IPS DF 19.7 (cell line): ENCODE data around the gene CYB561A3.
"Not testable (repeated sequence)": the region's sequence is repeated elsewhere in the genome, so short reads cannot be mapped to it uniquely, and the experiment has no call there.

Experiments
- DNase-seq: peaks from one replicate; pipeline ENCODE4 v3.0.0-alpha.2; 2013; ENCODE audit warnings: low read depth, low spot score

CYB561A3 gene, protein sequence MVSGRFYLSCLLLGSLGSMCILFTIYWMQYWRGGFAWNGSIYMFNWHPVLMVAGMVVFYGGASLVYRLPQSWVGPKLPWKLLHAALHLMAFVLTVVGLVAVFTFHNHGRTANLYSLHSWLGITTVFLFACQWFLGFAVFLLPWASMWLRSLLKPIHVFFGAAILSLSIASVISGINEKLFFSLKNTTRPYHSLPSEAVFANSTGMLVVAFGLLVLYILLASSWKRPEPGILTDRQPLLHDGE

GRCh38 chr11:61361741-61362541 is at the start of gene CYB561A3, which contains the start of gene TMEM138:
Gene CYB561A3 (minus strand): TSS chr11:61361882. CDS start chr11:61356713, 5,169 bp downstream.
Gene TMEM138 (plus strand): TSS chr11:61362374. CDS start chr11:61364391, 2,017 bp downstream.
- DNase-seq, result peak; percentile 67

DNA sequence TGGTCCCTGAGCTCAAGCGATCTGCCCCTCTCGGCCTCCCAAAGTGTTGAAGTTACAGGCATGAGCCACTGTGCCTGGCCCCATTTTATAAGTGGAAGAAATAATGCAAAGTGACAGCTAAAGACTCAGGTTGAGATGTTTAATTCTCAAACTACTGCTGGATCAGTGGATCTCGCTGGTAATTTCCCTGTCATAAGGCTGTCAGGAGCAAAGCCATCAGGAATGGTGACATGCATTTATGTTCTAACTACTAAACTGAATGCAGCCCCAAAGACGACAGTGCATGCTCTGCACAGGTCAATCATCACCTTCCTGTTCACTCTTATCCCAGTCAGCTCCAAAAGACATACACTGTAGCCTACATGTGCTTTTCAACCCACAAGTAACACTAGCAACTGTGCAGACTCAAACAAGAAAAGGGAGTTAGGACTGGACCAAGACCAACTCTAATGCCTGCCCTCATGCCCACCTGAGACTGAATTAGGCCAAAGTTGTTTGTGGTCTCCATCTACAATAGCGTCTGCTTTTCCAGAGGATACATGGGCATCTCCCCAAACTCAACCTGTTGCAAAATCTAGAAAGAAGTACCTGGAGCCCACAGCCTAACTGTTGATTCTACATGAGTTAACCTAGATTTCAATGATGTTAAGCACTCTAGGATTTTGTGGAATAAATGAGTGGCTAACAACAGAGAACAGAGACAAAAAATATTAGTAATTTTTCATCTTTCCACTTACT is 45.5 kb upstream of the CYB561A3 start:
- no peak for DNase-seq

DNA sequence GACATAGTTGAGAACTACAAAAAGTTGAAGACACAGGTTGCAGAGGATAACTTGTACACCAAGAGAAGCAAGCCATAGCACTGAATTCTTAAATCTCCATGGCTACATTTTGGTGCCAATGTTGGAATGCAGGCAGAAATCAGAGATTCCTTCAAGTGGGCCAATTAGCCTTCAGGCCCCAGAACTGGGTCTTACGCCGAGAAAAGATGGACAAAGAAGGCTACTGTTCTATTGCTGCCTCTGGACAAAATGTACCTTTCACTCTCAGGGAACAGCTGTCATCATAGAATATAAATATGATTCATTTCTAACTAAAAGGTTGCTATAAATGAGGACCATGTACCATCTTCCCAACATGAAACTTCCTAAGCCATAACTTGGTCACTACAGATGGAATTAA is 44.4 kb upstream of the CYB561A3 start:
- no peak for DNase-seq

DNA sequence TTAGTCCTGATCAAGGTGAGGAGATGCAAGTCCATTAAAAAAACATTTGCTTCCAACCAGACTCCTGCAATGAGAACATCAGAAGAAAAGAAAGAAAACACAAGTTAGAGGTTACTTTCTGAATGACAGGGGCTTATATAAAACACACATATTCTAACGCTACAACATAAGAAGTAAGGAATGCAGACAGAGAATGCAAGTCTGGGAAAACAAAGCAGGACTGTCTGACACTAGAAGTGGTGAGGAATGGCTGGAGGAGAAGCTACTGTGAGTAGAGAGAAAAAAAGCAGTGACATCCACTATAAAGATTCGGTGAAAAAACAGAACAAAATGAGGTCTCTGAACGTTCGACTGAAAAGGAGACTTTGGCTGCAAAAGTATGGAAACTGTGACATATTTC is 43.0 kb upstream of the CYB561A3 start:
- no peak for DNase-seq

- no peak for DNase-seq
These were observed 42.4 kb upstream of the CYB561A3 start for GRCh38 chr11:61404103-61404502.

- no peak for DNase-seq
These were observed 42.0 kb upstream of the CYB561A3 start for GRCh38 chr11:61403658-61404057.

GRCh38 chr11:61401573-61401972 is 39.9 kb upstream of the CYB561A3 start:
- no peak for DNase-seq

DNA sequence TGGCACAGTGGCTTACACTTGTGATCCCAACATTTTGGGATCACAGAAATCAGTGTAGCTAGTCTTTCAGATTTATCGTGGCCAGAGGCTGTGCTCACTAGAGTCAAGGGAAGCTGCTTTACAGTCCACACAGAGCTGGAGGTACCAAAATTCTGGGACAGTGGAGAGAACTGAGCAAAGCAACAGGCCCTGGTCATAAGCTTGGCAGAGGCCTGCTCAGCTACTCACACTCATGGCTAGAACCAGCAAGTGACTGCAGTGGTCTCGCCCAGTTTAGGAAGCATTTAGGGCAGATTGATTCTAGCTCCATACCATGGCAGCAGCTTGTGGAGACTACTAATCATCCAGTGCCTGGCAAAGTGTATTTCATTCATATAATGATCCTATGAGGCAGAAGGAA is 39.5 kb upstream of the CYB561A3 start:
- DNase-seq, result no peak

DNA sequence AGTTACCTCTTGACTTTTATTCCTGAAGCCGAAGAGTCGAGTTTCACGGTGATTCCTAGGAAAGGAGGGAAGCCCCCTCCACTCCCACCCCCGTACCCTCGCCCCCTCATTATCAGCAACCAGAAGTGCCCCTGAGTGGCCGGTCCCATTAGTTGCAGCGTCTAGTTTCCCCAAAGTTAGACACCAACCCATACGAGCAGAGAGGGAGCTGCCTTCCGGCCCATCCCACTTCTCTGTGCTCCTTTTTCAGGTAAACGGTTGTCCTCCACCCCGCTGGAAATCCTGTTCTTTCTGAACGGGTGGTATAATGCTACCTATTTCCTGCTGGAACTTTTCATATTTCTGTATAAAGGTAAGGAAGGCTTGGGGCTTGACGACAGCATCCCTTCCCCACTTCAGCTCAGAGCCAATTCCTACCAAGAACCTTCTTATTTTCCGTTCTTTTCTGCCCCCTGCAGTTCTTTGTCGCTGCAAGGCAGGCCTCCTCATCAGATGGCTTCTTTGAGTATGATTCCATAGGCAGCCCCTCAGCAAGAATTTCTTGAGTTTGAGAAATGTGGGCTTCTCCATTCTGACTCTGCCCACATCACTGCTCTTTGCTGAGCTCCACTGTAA is 31.4 kb upstream of the CYB561A3 start:
- DNase-seq, result no peak

DNA sequence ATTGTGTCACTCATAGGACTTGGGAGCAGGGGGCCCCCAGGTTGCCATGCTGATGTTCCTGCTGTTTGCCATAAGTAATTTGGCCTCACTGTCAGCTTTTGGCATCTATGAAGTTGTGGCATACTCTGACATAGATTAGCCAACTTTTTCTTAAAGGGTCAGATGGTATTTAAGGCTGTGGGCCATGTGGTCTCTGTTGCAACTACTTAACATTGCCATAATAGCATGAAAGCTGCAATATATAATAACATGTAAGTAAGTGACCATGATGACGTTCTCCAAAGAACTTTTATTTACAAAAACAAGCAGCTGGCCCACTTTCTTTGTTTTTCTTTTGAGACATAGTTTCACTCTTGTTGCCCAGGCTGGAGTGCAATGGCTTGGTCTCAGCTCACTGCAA is 28.5 kb upstream of the CYB561A3 start:
- no peak for DNase-seq

- no peak for DNase-seq
These were observed 22.9 kb upstream of the CYB561A3 start for GRCh38 chr11:61384271-61385242.

- DNase-seq, result not testable (repeated sequence)
These were observed 22.2 kb upstream of the CYB561A3 start for GRCh38 chr11:61383859-61384258.

DNA sequence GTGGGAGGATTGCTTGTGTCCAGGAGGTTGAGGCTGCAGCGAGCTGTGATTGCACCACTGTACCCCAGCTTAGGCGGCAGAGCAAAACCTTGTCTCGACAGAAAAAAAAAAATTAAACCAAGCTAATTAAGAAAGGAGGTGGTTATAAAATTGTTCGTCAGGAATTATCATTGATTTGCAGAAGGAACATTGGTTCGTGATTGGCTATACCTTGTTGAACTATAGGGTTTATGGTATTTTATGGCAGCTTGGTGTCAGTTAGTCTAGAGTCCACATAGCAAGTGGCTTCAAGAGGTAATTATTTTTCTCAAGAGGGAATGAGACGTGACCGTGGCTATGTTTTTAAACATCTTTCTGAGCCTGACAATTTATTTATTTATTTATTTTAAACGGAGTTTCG is 19.2 kb upstream of the CYB561A3 start:
- no peak for DNase-seq

GRCh38 chr11:61378713-61379313 is 17.1 kb upstream of the CYB561A3 start:
- no peak for DNase-seq

GRCh38 chr11:61377461-61378160 is 15.9 kb upstream of the CYB561A3 start:
- no peak for DNase-seq

GRCh38 chr11:61375761-61376108 is 14.1 kb upstream of the CYB561A3 start:
- no peak for DNase-seq

- DNase-seq, result no peak
These were observed 11.2 kb upstream of the CYB561A3 start for GRCh38 chr11:61372659-61373420.

DNA sequence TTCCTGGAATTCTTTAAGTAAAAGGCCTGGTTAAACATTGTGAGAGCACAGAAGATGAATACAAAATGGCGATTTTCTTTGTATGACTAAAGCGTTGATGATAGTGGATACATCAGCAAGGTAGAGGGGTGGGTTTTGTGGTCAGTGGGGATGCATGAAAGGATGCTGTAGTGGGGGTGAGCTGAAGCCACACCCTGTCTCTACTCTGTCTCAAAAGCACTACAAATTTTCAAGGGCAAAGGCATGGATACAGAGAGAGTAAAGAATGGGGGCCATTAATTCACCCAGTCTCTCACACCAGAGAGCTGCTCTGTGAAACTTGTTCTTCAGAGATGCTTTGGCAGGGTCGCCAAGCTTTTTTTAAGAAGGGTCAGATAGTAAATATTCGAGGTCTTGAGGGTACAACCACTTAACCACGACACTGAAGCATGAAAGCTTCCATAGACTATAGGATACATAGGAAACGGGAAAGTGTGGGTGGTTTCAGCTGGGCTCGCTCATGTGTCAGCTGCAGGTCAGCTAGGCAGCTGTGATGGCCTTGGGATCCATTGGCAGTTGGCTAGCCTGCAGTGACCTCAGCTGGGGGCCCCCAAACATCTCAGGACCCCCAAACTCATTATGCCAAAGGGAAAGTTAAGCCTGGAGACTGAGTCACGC is 8.8 kb upstream of the CYB561A3 start:
- DNase-seq, result no peak
